Colonic mucosa (tissue), 4 donors: ENCODE results near the gene UTP15. TPM values are rescaled to one million over a fixed set of nuclear protein-coding genes. Genes with fewer than 3 reads are reported as not detected.

Experiments
- DNase-seq: peaks from one replicate; pipeline ENCODE4 v3.0.0-alpha.2; 2020
- H3K27ac ChIP-seq: fragments of 200-600 bp; one replicate; pipeline ENCODE4 v1.8.0; 2021
- H3K27me3 ChIP-seq: fragments of 200-600 bp; one replicate; pipeline ENCODE4 v1.8.0; 2021
- H3K36me3 ChIP-seq: fragments of 200-600 bp; one replicate; pipeline ENCODE4 v1.8.0; 2021
- H3K4me1 ChIP-seq: fragments of 200-600 bp; one replicate; pipeline ENCODE4 v1.8.0; 2021; ENCODE audit warnings: mild to moderate bottlenecking
- H3K4me3 ChIP-seq: fragments of 200-600 bp; one replicate; pipeline ENCODE4 v1.8.0; 2021
- H3K9ac ChIP-seq, 2 donors: one replicate each; pipeline ENCODE4 v1.7.0; 2013; ENCODE audit warnings: control low read depth in 2 of 2, low read depth in 2 of 2, low read length in 2 of 2
- H3K9me3 ChIP-seq: fragments of 200-600 bp; one replicate; pipeline ENCODE4 v1.8.0; 2021
- CTCF ChIP-seq: fragments of 200-600 bp; IDR thresholded peaks from one replicate; pipeline ENCODE4 v1.8.0; 2022; ENCODE audit warnings: antibody characterized with exemption, mild to moderate bottlenecking
- intact Hi-C: fragments of 100-400 bp; cut with DNase I; formaldehyde crosslinking; loops from one replicate; pipeline ENCODE4 v1.14.1; 2022
- total RNA-seq, 2 donors: library from RNA; stranded (reverse); fragmentation: NEBNext Ultra II Directional in 1 of 2; extraction: Animal tissue kit (Norgen Biotek cat#: 25700) in 1 of 2; gene quantifications; one replicate each; pipeline ENCODE4 v1.2.1, GENCODE V29; 2021
- donor health status: healthy.
- donor health status: DM: no; HTN: no; CAD: no.
- donor health status: DM: no; HTN: no; CAD: no.

The UTP15 gene
- 10 to 100 TPM in 1 of 2 donors, 1 to 10 TPM in 1; 9.4 to 13.9 TPM for total RNA-seq

- H3K36me3 ChIP-seq = no peaks in the 10 kb centered on the region
- peak within 1 kb of the TSS; percentile 84 for H3K4me3 ChIP-seq
- no peak for TF ChIP-seq CTCF
- peak; percentile 100 for DNase-seq
- H3K27ac ChIP-seq = peak within 1 kb of the TSS; percentile 89
- intact Hi-C loops = no loop called here
- peaks cover 21% of the 10 kb centered on the region for H3K4me1 ChIP-seq
- no peaks in the 10 kb centered on the region for H3K9me3 ChIP-seq
- H3K9ac ChIP-seq = peak within 1 kb of the TSS; percentile 81 to 96
- no peaks in the 10 kb centered on the region for H3K27me3 ChIP-seq
These were observed at the start of gene UTP15, which contains the start of gene ANKRA2 for GRCh38 chr5:73565139-73565968. Gene UTP15, plus strand, starts transcription at chr5:73565743. Its CDS starts 1,602 bp downstream, at chr5:73567345. Gene ANKRA2, minus strand, starts transcription at chr5:73565639. Its CDS starts 2,758 bp downstream, at chr5:73562881.

- H3K4me1 ChIP-seq = peaks cover 4% of the 10 kb centered on the region
- H3K9ac ChIP-seq = no peak overlapping the region
- intact Hi-C loops = loop anchor here (2.0 kb wide), 1 partner anchor 17 kb away; no protein-coding TSS in a partner anchor
- peak; percentile 81 for DNase-seq
- peak; percentile 66 for TF ChIP-seq CTCF
- no peak overlapping the region for H3K4me3 ChIP-seq
- no peaks in the 10 kb centered on the region for H3K9me3 ChIP-seq
- no peaks in the 10 kb centered on the region for H3K36me3 ChIP-seq
- no peaks in the 10 kb centered on the region for H3K27me3 ChIP-seq
- H3K27ac ChIP-seq = no peak overlapping the region
These were observed 45.8 kb upstream of the UTP15 start for GRCh38 chr5:73519531-73520283.

GRCh38 chr5:73522989-73523388 lies 42.6 kb upstream of the UTP15 start:
- no peak overlapping the region for H3K27ac ChIP-seq
- no peaks in the 10 kb centered on the region for H3K36me3 ChIP-seq
- no peaks in the 10 kb centered on the region for H3K27me3 ChIP-seq
- H3K4me3 ChIP-seq = no peak overlapping the region
- no peaks in the 10 kb centered on the region for H3K4me1 ChIP-seq
- no peak overlapping the region for H3K9ac ChIP-seq
- H3K9me3 ChIP-seq = no peaks in the 10 kb centered on the region
- intact Hi-C loops = no loop called here
- DNase-seq = no peak
- no peak for TF ChIP-seq CTCF

- H3K27me3 ChIP-seq = no peaks in the 10 kb centered on the region
- no peak overlapping the region for H3K4me3 ChIP-seq
- no peaks in the 10 kb centered on the region for H3K4me1 ChIP-seq
- no peak overlapping the region for H3K27ac ChIP-seq
- intact Hi-C loops = no loop called here
- H3K36me3 ChIP-seq = no peaks in the 10 kb centered on the region
- DNase-seq = no peak
- TF ChIP-seq CTCF = no peak
- no peak overlapping the region for H3K9ac ChIP-seq
- H3K9me3 ChIP-seq = no peaks in the 10 kb centered on the region
These were observed 41.7 kb upstream of the UTP15 start for GRCh38 chr5:73523861-73524260.

- no peak for TF ChIP-seq CTCF
- H3K27ac ChIP-seq = no peak overlapping the region
- H3K4me1 ChIP-seq = no peaks in the 10 kb centered on the region
- no peaks in the 10 kb centered on the region for H3K36me3 ChIP-seq
- intact Hi-C loops = no loop called here
- H3K9me3 ChIP-seq = no peaks in the 10 kb centered on the region
- no peak overlapping the region for H3K4me3 ChIP-seq
- H3K9ac ChIP-seq = no peak overlapping the region
- no peaks in the 10 kb centered on the region for H3K27me3 ChIP-seq
- DNase-seq = no peak
These were observed 39.8 kb upstream of the UTP15 start for GRCh38 chr5:73525606-73526203.
